Pancreas (tissue), 10 donors: ENCODE data around the gene FCMR. TPM values are rescaled to one million over a fixed set of nuclear protein-coding genes. Genes with fewer than 3 reads are reported as not detected.
"Not testable (repeated sequence)": the region's sequence is repeated elsewhere in the genome, so short reads cannot be mapped to it uniquely, and the experiment has no call there.

ENCODE experiments used
- ATAC-seq, 4 donors: fragments of 200-7000 bp; cut with Tn5 transposase; one replicate each; pipeline versions ENCODE4 v1.8.0 to v1.9.1; 2020; ENCODE audit warnings: mild to moderate bottlenecking in 4 of 4, moderate library complexity in 4 of 4
- DNase-seq, 6 donors: peaks; one replicate each; pipeline ENCODE4 v3.0.0-alpha.2; 2020
- FAIRE-seq: peaks from 2 replicates; lab custom pipeline; 2012; peaks lifted over from hg19 to GRCh38; lab: Jason Lieb, UNC
- H3K27ac ChIP-seq, 4 donors: fragments of 200-600 bp; sonication (generic); 1 replicate in 3 of 4; 2 replicates in 1 of 4; pipeline versions ENCODE4 v1.5.0 to v1.8.0; 2020
- H3K27me3 ChIP-seq, 4 donors: fragments of 200-600 bp; one replicate each; pipeline ENCODE4 v1.8.0; 2021
- H3K36me3 ChIP-seq, 3 donors: fragments of 200-600 bp; sonication (generic) in 1 of 3; one replicate each; pipeline versions ENCODE4 v1.5.0 to v1.8.0; 2020 to 2021
- H3K4me1 ChIP-seq, 3 donors: fragments of 200-600 bp; one replicate each; pipeline ENCODE4 v1.8.0; 2021
- H3K4me3 ChIP-seq, 4 donors: fragments of 200-600 bp; sonication (generic) in 2 of 4; one replicate each; pipeline versions ENCODE4 v1.5.0 to v1.8.0; 2020 to 2021
- H3K9me3 ChIP-seq, 4 donors: fragments of 200-600 bp; one replicate each; pipeline ENCODE4 v1.8.0; 2021
- WGBS, 2 donors: extraction: QIAGEN DNeasy Blood & Tissue Kit; methylation state at CpG; one replicate each; pipeline ENCODE4 v1.1.7; 2013; 5-methylcytosine and 5-hydroxymethylcytosine counted together
- intact Hi-C, 3 donors: fragments of 100-400 bp; cut with DNase I; formaldehyde crosslinking; loops; one replicate each; pipeline versions ENCODE4 v1.11.1 to v1.14.2; 2022
- polyA plus RNA-seq, 2 donors: library from polyadenylated mRNA; stranded (reverse); fragments of 200-250 nt; gene quantifications; one replicate each; pipeline ENCODE4 v1.2.3, GENCODE V29; 2013
- total RNA-seq, 6 donors: library from RNA; stranded (reverse); fragmentation: NEBNext Ultra II Directional in 4 of 6; extraction: Animal tissue kit (Norgen Biotek cat#: 25700) in 4 of 6; gene quantifications; one replicate each; pipeline versions ENCODE4 v1.2.1 to v1.2.4, GENCODE V29; 2021 to 2023
- TF ChIP-seq, protein P1 (sequence below), 4 donors: fragments of 200-600 bp; sonication (generic) in 3 of 4; IDR thresholded peaks; one replicate each; pipeline versions ENCODE4 v1.5.0 to v1.8.0; 2021; ENCODE audit warnings: antibody characterized with exemption in 4 of 4
- donor health status: healthy with polysubstance abuse.
- donor health status: DM: no; HTN: no; CAD: no; lungs with moderate emphysema.
- donor health status: DM: no; HTN: no; CAD: no.
- donor health status: control.
- donor health status: control.
- donor health status: Bipolar disorder and iron deficiency.
- donor health status: DM: yes; HTN: yes; CAD: no.
- donor health status: DM: no; HTN: no; CAD: no.
- donor health status: DM: no; HTN: no; CAD: no.
- donor health status: DM: yes; HTN: yes; CAD: no.

Gene FCMR
- total and polyA plus RNA-seq, 8 donors: 0.58 to 2.0 (median 0.97) TPM

DNA sequence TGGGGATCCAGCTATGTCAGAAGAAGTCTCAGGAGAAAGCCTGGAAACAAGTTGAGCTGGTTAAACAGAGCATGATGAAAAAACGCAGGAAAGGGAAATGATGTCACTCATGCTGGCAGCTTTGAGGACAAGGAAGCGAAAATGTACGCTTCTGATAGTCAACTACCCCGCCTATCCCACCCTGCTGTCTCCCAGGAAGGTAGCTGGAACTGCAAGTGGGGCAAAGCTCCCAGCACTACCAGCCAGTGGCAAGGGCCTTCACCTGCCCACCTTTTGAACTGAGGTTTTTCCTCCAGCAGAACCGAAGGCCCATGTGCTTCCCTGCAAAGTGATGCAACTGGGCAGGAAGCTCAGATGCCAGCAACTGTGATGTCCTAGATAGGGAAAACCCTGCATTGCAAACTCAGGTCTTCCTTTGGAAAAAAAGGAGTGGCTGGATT lies 62.6 kb downstream of the FCMR start:
- H3K27me3 ChIP-seq: no peaks in the 10 kb centered on the region
- 71 to 79% methylated on average over 5 of the region's 5 CpGs for WGBS, 2 donors
- intact Hi-C loops: no loop called here
- DNase-seq (no peak), ATAC-seq (peak in 2 of 4 donors; percentile 30 to 43), FAIRE-seq (no peak)
- no peaks in the 10 kb centered on the region for H3K9me3 ChIP-seq
- H3K36me3 ChIP-seq: no peaks in the 10 kb centered on the region
- H3K4me1 ChIP-seq: no peaks in the 10 kb centered on the region
- no peak overlapping the region for H3K27ac ChIP-seq
- TF ChIP-seq, protein P1, sequence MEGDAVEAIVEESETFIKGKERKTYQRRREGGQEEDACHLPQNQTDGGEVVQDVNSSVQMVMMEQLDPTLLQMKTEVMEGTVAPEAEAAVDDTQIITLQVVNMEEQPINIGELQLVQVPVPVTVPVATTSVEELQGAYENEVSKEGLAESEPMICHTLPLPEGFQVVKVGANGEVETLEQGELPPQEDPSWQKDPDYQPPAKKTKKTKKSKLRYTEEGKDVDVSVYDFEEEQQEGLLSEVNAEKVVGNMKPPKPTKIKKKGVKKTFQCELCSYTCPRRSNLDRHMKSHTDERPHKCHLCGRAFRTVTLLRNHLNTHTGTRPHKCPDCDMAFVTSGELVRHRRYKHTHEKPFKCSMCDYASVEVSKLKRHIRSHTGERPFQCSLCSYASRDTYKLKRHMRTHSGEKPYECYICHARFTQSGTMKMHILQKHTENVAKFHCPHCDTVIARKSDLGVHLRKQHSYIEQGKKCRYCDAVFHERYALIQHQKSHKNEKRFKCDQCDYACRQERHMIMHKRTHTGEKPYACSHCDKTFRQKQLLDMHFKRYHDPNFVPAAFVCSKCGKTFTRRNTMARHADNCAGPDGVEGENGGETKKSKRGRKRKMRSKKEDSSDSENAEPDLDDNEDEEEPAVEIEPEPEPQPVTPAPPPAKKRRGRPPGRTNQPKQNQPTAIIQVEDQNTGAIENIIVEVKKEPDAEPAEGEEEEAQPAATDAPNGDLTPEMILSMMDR (IDR thresholded peaks at IDR 0.05): no peak
- no peak overlapping the region for H3K4me3 ChIP-seq

GRCh38 chr1:206856674-206857464 lies 64.9 kb downstream of the FCMR start:
- Histone ChIP-seq H3K9me3 (no peaks in the 10 kb centered on the region), H3K4me1 (no peaks in the 10 kb centered on the region), H3K4me3 (no peak overlapping the region), H3K27me3 (no peaks in the 10 kb centered on the region), H3K27ac (no peak overlapping the region), H3K36me3 (no peaks in the 10 kb centered on the region)
- DNase-seq (no peak), ATAC-seq (no peak), FAIRE-seq (no peak)
- 86 to 87% methylated on average over 5 of the region's 5 CpGs for WGBS, 2 donors
- intact Hi-C loops: no loop called here
- TF ChIP-seq, protein P1 (IDR thresholded peaks at IDR 0.05): no peak

- Histone ChIP-seq H3K27ac (no peak overlapping the region), H3K4me3 (no peak overlapping the region), H3K4me1 (no peaks in the 10 kb centered on the region), H3K27me3 (no peaks in the 10 kb centered on the region), H3K9me3 (no peaks in the 10 kb centered on the region), H3K36me3 (no peaks in the 10 kb centered on the region)
- no peak for FAIRE-seq
- intact Hi-C loops: no loop called here
- 86 to 90% methylated on average over 2 of the region's 2 CpGs for WGBS, 2 donors
- DNase-seq: no peak
- ATAC-seq: no peak
- TF ChIP-seq, protein P1 (IDR thresholded peaks at IDR 0.05): no peak
These were observed 65.9 kb downstream of the FCMR start for GRCh38 chr1:206855859-206856258.

DNA sequence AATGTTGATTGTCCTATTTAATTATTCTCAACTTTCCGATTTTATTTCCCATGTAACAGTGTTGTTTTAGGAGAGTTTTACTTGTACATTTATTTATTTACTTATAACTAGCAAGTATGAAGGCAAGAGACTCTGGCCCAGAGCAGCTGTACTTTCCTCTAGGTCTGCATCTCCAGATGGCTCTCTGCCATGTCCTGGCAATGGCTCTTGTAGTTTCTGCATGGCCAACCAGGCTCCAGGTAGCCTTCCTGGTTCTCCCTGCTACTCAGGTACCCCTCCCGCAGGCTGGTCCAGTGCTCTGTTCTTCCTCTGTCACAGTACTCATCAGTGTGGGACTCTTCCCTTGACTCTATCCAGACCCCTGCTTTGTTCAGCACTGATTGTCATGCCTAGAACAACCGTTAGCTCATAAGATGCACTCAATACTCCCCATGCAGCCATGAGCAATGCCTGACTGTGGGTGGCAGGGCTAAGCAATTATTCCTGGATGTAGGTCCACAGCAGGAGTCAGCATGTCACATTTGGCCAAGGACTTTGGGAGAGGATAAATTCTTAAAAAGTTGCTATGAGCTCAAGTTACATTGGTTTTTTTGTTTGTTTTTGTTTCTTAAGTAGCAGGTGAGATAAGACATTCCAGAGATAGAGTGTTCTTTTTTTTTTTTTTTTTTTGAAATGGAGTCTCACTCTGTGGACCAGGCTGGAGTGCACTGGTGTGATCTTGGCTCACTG lies 67.2 kb downstream of the FCMR start:
- Histone ChIP-seq H3K36me3 (no peaks in the 10 kb centered on the region), H3K4me1 (no peaks in the 10 kb centered on the region), H3K27ac (no peak overlapping the region), H3K27me3 (no peaks in the 10 kb centered on the region), H3K4me3 (no peak overlapping the region), H3K9me3 (no peaks in the 10 kb centered on the region)
- peak in 3 of 4 donors; percentile 72 to 85 (median 76) for ATAC-seq
- DNase-seq: peak in 4 of 6 donors; percentile 47 to 74 (median 55)
- intact Hi-C loops: no loop called here
- TF ChIP-seq, protein P1 (IDR thresholded peaks at IDR 0.05): no peak
- FAIRE-seq: no peak
- 60 to 74% methylated on average over 3 of the region's 3 CpGs for WGBS, 2 donors

- H3K27ac ChIP-seq, H3K4me3 ChIP-seq, FAIRE-seq, H3K36me3 ChIP-seq, H3K4me1 ChIP-seq, intact Hi-C loops, DNase-seq, ATAC-seq, H3K9me3 ChIP-seq, H3K27me3 ChIP-seq: not testable (repeated sequence)
These were observed 68.0 kb downstream of the FCMR start for GRCh38 chr1:206853696-206854095.

Other genes starting within 250 kb of the FCMR start
- gene MAPKAPK2, start 237.0 kb downstream of the FCMR start, total RNA-seq: 10 to 100 TPM; 28.3 to 55.7 (median 30.8) TPM
- gene MAPKAPK2, start 237.0 kb downstream of the FCMR start, polyA plus RNA-seq: 10 to 100 TPM; 38.8 to 48.9 TPM
- gene IL19, start 151.2 kb downstream of the FCMR start, total RNA-seq: not detected
- gene IL19, start 151.2 kb downstream of the FCMR start, polyA plus RNA-seq: not detected
- gene IL10, start 149.4 kb downstream of the FCMR start, total RNA-seq: under 1 TPM in 5 of 6 donors, not detected in 1; 0.12 to 0.81 (median 0.24) TPM
- gene IL10, start 149.4 kb downstream of the FCMR start, polyA plus RNA-seq: under 1 TPM; 0.05 to 0.53 TPM
- not detected for gene IL20, start 56.3 kb downstream of the FCMR start, total RNA-seq
- gene IL20, start 56.3 kb downstream of the FCMR start, polyA plus RNA-seq: not detected
- not detected for gene IL24, start 24.5 kb downstream of the FCMR start, total RNA-seq
- not detected for gene IL24, start 24.5 kb downstream of the FCMR start, polyA plus RNA-seq
- gene PIGR, start 24.5 kb upstream of the FCMR start, total RNA-seq: 10 to 100 TPM; 19.3 to 83.4 (median 44.0) TPM
- gene PIGR, start 24.5 kb upstream of the FCMR start, polyA plus RNA-seq: 1 to 10 TPM; 7.1 to 8.4 TPM
- gene FCAMR, start 48.5 kb upstream of the FCMR start, total RNA-seq: not detected
- gene FCAMR, start 48.5 kb upstream of the FCMR start, polyA plus RNA-seq: not detected
- 10 to 100 TPM in 4 of 6 donors, 1 to 10 TPM in 2; 7.8 to 26.9 (median 10.1) TPM for gene C1orf116, start 110.8 kb upstream of the FCMR start, total RNA-seq
- gene C1orf116, start 110.8 kb upstream of the FCMR start, polyA plus RNA-seq: 10 to 100 TPM in 1 of 2 donors, 1 to 10 TPM in 1; 9.4 to 11.7 TPM
- 1 to 10 TPM; 1.8 to 4.0 (median 2.3) TPM for gene YOD1, start 129.3 kb upstream of the FCMR start, total RNA-seq
- 1 to 10 TPM; 1.1 to 2.4 TPM for gene YOD1, start 129.3 kb upstream of the FCMR start, polyA plus RNA-seq
- gene PFKFB2, start 131.3 kb upstream of the FCMR start, total RNA-seq: 10 to 100 TPM in 3 of 6 donors, 1 to 10 TPM in 3; 4.4 to 19.6 (median 9.9) TPM
- gene PFKFB2, start 131.3 kb upstream of the FCMR start, polyA plus RNA-seq: 10 to 100 TPM in 1 of 2 donors, 1 to 10 TPM in 1; 8.0 to 28.5 TPM
- 1 to 10 TPM; 1.6 to 6.3 (median 3.1) TPM for gene C4BPB, start 166.9 kb upstream of the FCMR start, total RNA-seq
- 10 to 100 TPM in 1 of 2 donors, 1 to 10 TPM in 1; 7.0 to 34.1 TPM for gene C4BPB, start 166.9 kb upstream of the FCMR start, polyA plus RNA-seq
- 10 to 100 TPM in 1 of 6 donors, 1 to 10 TPM in 5; 1.4 to 15.4 (median 7.7) TPM for gene C4BPA, start 182.3 kb upstream of the FCMR start, total RNA-seq
- 10 to 100 TPM in 1 of 2 donors, 1 to 10 TPM in 1; 7.2 to 11.9 TPM for gene C4BPA, start 182.3 kb upstream of the FCMR start, polyA plus RNA-seq